GM21619 (cell line): ENCODE measurements around the gene SPATA45.

Experiments
- ATAC-seq: cut with Tn5 transposase; IDR thresholded peaks from one replicate; pipeline ENCODE4 v1.9.1; 2021; ENCODE audit not compliant: unreplicated experiment

Gene SPATA45

DNA sequence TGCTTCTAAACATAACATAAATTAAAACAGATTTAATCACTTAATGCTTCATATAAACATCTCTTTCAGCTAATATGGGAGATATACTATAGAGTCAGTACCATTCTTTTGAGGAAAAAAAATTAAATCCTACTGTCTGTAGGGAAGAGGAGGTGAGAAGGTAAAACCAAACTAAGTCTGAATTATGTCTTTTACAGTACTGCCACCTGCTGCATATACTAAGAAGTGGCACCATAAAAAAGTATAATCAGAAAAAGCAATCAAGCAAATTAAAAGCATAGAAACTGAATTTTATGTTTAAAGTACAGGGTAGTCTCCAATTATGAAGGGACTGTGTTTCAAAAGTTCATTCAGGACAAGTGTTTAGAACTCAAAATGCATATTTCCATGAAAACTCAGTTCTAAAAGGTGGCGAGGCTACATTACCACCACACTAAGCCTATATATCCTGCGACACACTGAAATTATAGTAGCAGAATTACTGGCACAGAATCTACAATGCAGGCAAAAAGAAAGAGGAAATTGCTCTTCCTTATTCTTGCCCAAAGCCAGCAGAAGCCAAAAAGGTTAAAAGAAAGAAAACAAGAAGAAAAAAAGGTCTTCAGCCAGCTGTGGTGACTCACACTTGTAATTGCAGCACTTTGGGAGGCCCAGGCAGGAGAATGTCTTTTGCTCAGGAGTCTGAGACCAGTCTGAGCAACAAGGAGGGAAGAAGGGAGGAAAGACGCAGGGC, 64.9 kb downstream of the SPATA45 start:
- no peak for ATAC-seq

DNA sequence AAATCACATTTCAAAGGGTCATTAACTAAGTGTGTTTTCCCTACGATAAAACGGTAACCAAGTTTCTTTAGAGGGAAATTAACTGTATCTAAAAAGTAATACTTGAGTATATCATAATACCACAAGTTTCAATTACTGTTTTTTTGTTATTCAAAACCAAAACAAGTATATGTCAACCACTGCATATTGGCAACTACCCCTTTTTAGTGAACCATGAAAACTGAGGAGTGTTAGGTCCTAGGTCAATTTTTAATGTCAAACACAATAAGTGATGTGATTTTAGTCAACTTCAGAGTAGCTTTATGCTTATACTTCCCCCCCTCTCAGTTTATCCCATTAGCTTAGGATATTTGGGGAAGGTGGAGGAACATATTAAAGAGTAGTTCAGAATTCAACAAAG, 66.2 kb downstream of the SPATA45 start:
- no peak for ATAC-seq

DNA sequence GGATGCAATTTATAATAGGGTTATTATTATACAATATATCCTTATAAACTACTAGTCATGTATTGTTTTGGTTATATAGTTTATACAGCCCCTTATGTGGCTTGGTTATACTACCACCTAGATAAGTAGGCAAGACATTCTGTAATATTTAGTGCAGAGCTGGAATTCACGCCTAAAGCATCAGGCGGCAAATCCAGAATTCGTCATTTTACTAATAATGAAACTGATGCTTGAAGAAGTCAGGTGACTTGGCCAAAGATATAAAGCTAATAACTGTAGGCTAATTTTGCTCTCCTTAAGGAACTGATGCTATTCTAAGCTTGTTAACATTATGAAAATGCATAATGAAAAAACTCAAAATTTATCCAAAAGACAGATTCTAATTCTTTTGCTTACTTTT, 66.7 kb downstream of the SPATA45 start:
- no peak for ATAC-seq
